ENCODE data around the gene PYCR2. TPM values are rescaled to one million over a fixed set of nuclear protein-coding genes. Genes with fewer than 3 reads are reported as not detected.

The PYCR2 gene
- total RNA-seq, 1 experiment from 2014 or later, result 57.7 TPM

GRCh38 chr1:225873281-225873850 lies 50.7 kb downstream of the PYCR2 start:
- Histone ChIP-seq H3K27me3 (ENCODE audit: low read length) (no peaks in the 10 kb centered on the region), H2AFZ (ENCODE audit: low read length) (no peak overlapping the region), H3K9me2 (replicated peaks; ENCODE audit: low read length) (no peaks in the 10 kb centered on the region), H3K9ac (ENCODE audit: low read length) (no peak overlapping the region), H3K27ac (ENCODE audit: low read length) (peak overlapping the region; percentile 92), H3K4me2 (ENCODE audit: low read length) (peak overlapping the region; percentile 68; the same call in 1 of the 2 replicates), H4K20me1 (ENCODE audit: low read length) (peaks cover 19% of the 10 kb centered on the region; the same call in 1 of the 2 replicates), H3K4me3 (ENCODE audit: low read length) (no peak overlapping the region), H3K4me1 (ENCODE audit: insufficient read depth, low read length) (peaks cover 79% of the 10 kb centered on the region), H3K79me2 (ENCODE audit: low read length) (peaks cover 52% of the 10 kb centered on the region), H3F3A (ENCODE audit: low read length, unreplicated experiment) (peaks cover 17% of the 10 kb centered on the region), H3K9me3 (ENCODE audit: low read length) (no peaks in the 10 kb centered on the region), H3K36me3 (ENCODE audit: low read depth, low read length) (peaks cover 42% of the 10 kb centered on the region)
- TF ChIP-seq CTCF (conservative IDR thresholded peaks at IDR 0.05; ENCODE audit: low read depth, low read length), result no peak
- no peak for TF ChIP-seq EZH2phosphoT487 (IDR thresholded peaks at IDR 0.05; ENCODE audit: borderline replicate concordance, low read length)
- TF ChIP-seq EZH2 (IDR thresholded peaks at IDR 0.05; ENCODE audit: low read length, unreplicated experiment), result no peak
- POLR2A ChIA-PET (ENCODE audit: unreplicated experiment), result interaction anchor here (0.6 kb wide), 1 partner anchor 96 kb away, joined by 3 read pairs; the partner anchor contains the start of gene SRP9
- BruUV-seq (replicated peaks), result no TSS peak
- intact Hi-C loops (cut with micrococcal nuclease), result no loop called here
- ATAC-seq (no peak), DNase-seq (no peak)
- CTCF ChIA-PET, result no interaction called here

- Histone ChIP-seq H3K27ac (ENCODE audit: low read length) (peak overlapping the region; percentile 92), H3K79me2 (ENCODE audit: low read length) (peaks cover 39% of the 10 kb centered on the region), H3K27me3 (ENCODE audit: low read length) (no peaks in the 10 kb centered on the region), H3K4me2 (ENCODE audit: low read length) (peak overlapping the region; percentile 68), H3K9me3 (ENCODE audit: low read length) (no peaks in the 10 kb centered on the region), H4K20me1 (ENCODE audit: low read length) (peaks cover 10% of the 10 kb centered on the region; the same call in 1 of the 2 replicates), H3F3A (ENCODE audit: low read length, unreplicated experiment) (peaks cover 17% of the 10 kb centered on the region), H3K4me1 (ENCODE audit: insufficient read depth, low read length) (peaks cover 68% of the 10 kb centered on the region), H2AFZ (ENCODE audit: low read length) (no peak overlapping the region), H3K4me3 (ENCODE audit: low read length) (peak overlapping the region; percentile 26), H3K36me3 (ENCODE audit: low read depth, low read length) (peaks cover 50% of the 10 kb centered on the region), H3K9me2 (replicated peaks; ENCODE audit: low read length) (no peaks in the 10 kb centered on the region), H3K9ac (ENCODE audit: low read length) (peak overlapping the region; percentile 51)
- CTCF ChIA-PET, result interaction anchor here (0.5 to 1.5 kb wide), 6 partner anchors 9 to 115 kb away, joined by 3 to 11 read pairs (median 5); partner anchors contain the start of genes SRP9 and TMEM63A
- TF ChIP-seq CTCF (conservative IDR thresholded peaks at IDR 0.05; ENCODE audit: low read depth, low read length) (no peak), EZH2 (IDR thresholded peaks at IDR 0.05; ENCODE audit: low read length, unreplicated experiment) (no peak), EZH2phosphoT487 (IDR thresholded peaks at IDR 0.05; ENCODE audit: borderline replicate concordance, low read length) (no peak)
- DNase-seq, result peak; percentile 57
- POLR2A ChIA-PET (ENCODE audit: unreplicated experiment), result interaction anchor here (0.6 to 2.0 kb wide), 6 partner anchors 9 to 1649 kb away, joined by 3 to 16 read pairs (median 10); partner anchors contain the start of genes LEFTY1, PYCR2 and TMEM63A
- ATAC-seq, result no peak
- no TSS peak for BruUV-seq (replicated peaks)
- intact Hi-C loops (cut with micrococcal nuclease), result no loop called here
Measured at GRCh38 chr1:225872075-225872430, 52.0 kb downstream of the PYCR2 start.

Data from PC-3 (cell line).